Omental fat pad (tissue), 4 donors: Measurements from ENCODE around the gene KRTAP6-2. TPM values are rescaled to one million over a fixed set of nuclear protein-coding genes. Genes with fewer than 3 reads are reported as not detected.

Experiments
- ATAC-seq: fragments of 150-250 bp; one replicate; pipeline ENCODE4 v1.9.1; 2016; ENCODE audit warnings: mild to moderate bottlenecking, moderate library complexity; ENCODE audit not compliant: low FRiP score
- DNase-seq: peaks from one replicate; pipeline ENCODE4 v3.0.0-alpha.2; 2019; ENCODE audit warnings: low spot score
- CTCF ChIP-seq, 3 donors: fragments of 450-650 bp; IDR thresholded peaks; one replicate each; pipeline ENCODE4 v1.5.1; 2016 to 2017; ENCODE audit warnings: antibody characterized with exemption in 3 of 3, mild to moderate bottlenecking in 3 of 3, moderate library complexity in 2 of 3
- total RNA-seq, 4 donors: library from RNA; depleted of rRNA; stranded (reverse); fragments of >200 nt; gene quantifications; one replicate each; pipeline ENCODE4 v1.1.0, GENCODE V29; 2016

KRTAP6-2 gene
- total RNA-seq, 4 donors from 2014 or later, result not detected

- no peak for TF ChIP-seq CTCF (IDR thresholded peaks at IDR 0.05)
- ATAC-seq (no peak), DNase-seq (no peak)
Observed at GRCh38 chr21:30579346-30579745, 19.4 kb downstream of the KRTAP6-2 start.

- no peak for TF ChIP-seq CTCF (IDR thresholded peaks at IDR 0.05)
- DNase-seq (no peak), ATAC-seq (no peak)
Observed at GRCh38 chr21:30577766-30578165, 20.9 kb downstream of the KRTAP6-2 start.

- ATAC-seq (no peak), DNase-seq (no peak)
- no peak for TF ChIP-seq CTCF (IDR thresholded peaks at IDR 0.05)
Observed at GRCh38 chr21:30567617-30568016, 31.1 kb downstream of the KRTAP6-2 start.

- TF ChIP-seq CTCF (IDR thresholded peaks at IDR 0.05), result no peak
- ATAC-seq (no peak), DNase-seq (no peak)
Observed at GRCh38 chr21:30563630-30564029, 35.1 kb downstream of the KRTAP6-2 start.

- TF ChIP-seq CTCF (IDR thresholded peaks at IDR 0.05), result no peak
- no peak for ATAC-seq
Observed at GRCh38 chr21:30563072-30563471, 35.6 kb downstream of the KRTAP6-2 start.

GRCh38 chr21:30561957-30562356 lies 36.7 kb downstream of the KRTAP6-2 start:
- no peak for TF ChIP-seq CTCF (IDR thresholded peaks at IDR 0.05)
- no peak for DNase-seq
- ATAC-seq, result no peak

More at GRCh38 chr21:30563072-30563471, 35.6 kb downstream of the KRTAP6-2 start:
- DNase-seq, result no peak

GRCh38 chr21:30561264-30561895 lies 37.3 kb downstream of the KRTAP6-2 start, which contains the start of gene KRTAP19-7:
Gene KRTAP19-7 (minus strand): TSS chr21:30561314. CDS start chr21:30561289, 25 bp downstream.
- no peak for DNase-seq
- ATAC-seq, result no peak
- no peak for TF ChIP-seq CTCF (IDR thresholded peaks at IDR 0.05)
